Breast epithelium (tissue), 4 donors: Measurements from ENCODE around the gene PITPNM3. TPM values are rescaled to one million over a fixed set of nuclear protein-coding genes. Genes with fewer than 3 reads are reported as not detected.

Source experiments
- DNase-seq, 2 donors: peaks; one replicate each; pipeline ENCODE4 v3.0.0-alpha.2; 2019; ENCODE audit warnings: low spot score in 2 of 2
- H3K27ac ChIP-seq, 2 donors: fragments of 200-600 bp; sonication (generic) in 1 of 2; one replicate each; pipeline ENCODE4 v1.5.1; 2016 to 2019; ENCODE audit warnings: mild to moderate bottlenecking in 1 of 2
- H3K27me3 ChIP-seq, 2 donors: fragments of 200-600 bp; sonication (generic) in 1 of 2; one replicate each; pipeline versions ENCODE4 v1.5.1 to v1.6.0; 2017 to 2019; ENCODE audit warnings: control low read depth in 1 of 2, mild to moderate bottlenecking in 1 of 2
- H3K36me3 ChIP-seq: fragments of 200-600 bp; one replicate; pipeline ENCODE4 v1.5.1; 2019
- H3K4me1 ChIP-seq, 2 donors: fragments of 200-600 bp; sonication (generic); one replicate each; pipeline ENCODE4 v1.5.1; 2016 to 2019; ENCODE audit warnings: control low read depth in 1 of 2
- H3K4me3 ChIP-seq, 3 donors: fragments of 200-600 bp; sonication (generic); 1 replicate in 2 of 3; 2 replicates in 1 of 3; pipeline ENCODE4 v1.5.1; 2016 to 2019; ENCODE audit warnings: mild to moderate bottlenecking in 3 of 3, moderate library complexity in 2 of 3
- H3K9me3 ChIP-seq, 2 donors: fragments of 200-600 bp; sonication (generic) in 1 of 2; one replicate each; pipeline ENCODE4 v1.5.1; 2016 to 2019; ENCODE audit warnings: control low read depth in 1 of 2
- POLR2A ChIP-seq: fragments of 450-650 bp; IDR thresholded peaks from one replicate; pipeline ENCODE4 v1.6.1; 2016; ENCODE audit warnings: antibody characterized with exemption, mild to moderate bottlenecking, moderate library complexity
- POLR2AphosphoS5 ChIP-seq, 3 donors: sonication (generic); formaldehyde crosslinking; IDR thresholded peaks; one replicate each; pipeline ENCODE4 v1.6.1; 2017; ENCODE audit warnings: antibody characterized with exemption in 3 of 3
- intact Hi-C: fragments of 100-400 bp; cut with DNase I; formaldehyde crosslinking; loops from one replicate; pipeline ENCODE4 v1.15.1; 2023; ENCODE audit warnings: low total_unique reads
- total RNA-seq, 3 donors: library from RNA; depleted of rRNA; stranded (reverse); fragments of >200 nt; gene quantifications; one replicate each; pipeline ENCODE4 v1.1.0, GENCODE V29; 2016
- TF ChIP-seq, protein P1 (sequence below), 3 donors: fragments of 450-650 bp; IDR thresholded peaks; one replicate each; pipeline ENCODE4 v1.5.1; 2016 to 2017; ENCODE audit warnings: antibody characterized with exemption in 3 of 3, mild to moderate bottlenecking in 3 of 3, moderate library complexity in 3 of 3

PITPNM3 gene
- total RNA-seq, 3 donors from 2014 or later: 1.6 to 1.8 (median 1.6) TPM

- Histone ChIP-seq H3K27ac (no peak overlapping the region), H3K9me3 (no peaks in the 10 kb centered on the region), H3K4me3 (no peak overlapping the region), H3K4me1 (no peaks in the 10 kb centered on the region), H3K27me3 (no peaks in the 10 kb centered on the region), H3K36me3 (no peaks in the 10 kb centered on the region)
- no peak for TF ChIP-seq POLR2A
- TF ChIP-seq, protein P1, sequence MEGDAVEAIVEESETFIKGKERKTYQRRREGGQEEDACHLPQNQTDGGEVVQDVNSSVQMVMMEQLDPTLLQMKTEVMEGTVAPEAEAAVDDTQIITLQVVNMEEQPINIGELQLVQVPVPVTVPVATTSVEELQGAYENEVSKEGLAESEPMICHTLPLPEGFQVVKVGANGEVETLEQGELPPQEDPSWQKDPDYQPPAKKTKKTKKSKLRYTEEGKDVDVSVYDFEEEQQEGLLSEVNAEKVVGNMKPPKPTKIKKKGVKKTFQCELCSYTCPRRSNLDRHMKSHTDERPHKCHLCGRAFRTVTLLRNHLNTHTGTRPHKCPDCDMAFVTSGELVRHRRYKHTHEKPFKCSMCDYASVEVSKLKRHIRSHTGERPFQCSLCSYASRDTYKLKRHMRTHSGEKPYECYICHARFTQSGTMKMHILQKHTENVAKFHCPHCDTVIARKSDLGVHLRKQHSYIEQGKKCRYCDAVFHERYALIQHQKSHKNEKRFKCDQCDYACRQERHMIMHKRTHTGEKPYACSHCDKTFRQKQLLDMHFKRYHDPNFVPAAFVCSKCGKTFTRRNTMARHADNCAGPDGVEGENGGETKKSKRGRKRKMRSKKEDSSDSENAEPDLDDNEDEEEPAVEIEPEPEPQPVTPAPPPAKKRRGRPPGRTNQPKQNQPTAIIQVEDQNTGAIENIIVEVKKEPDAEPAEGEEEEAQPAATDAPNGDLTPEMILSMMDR (IDR thresholded peaks at IDR 0.05): no peak
- no peak for TF ChIP-seq POLR2AphosphoS5 (IDR thresholded peaks at IDR 0.05)
- intact Hi-C loops: no loop called here
- DNase-seq: no peak
These were observed 48.8 kb downstream of the PITPNM3 start for GRCh38 chr17:6507535-6507934.

DNA sequence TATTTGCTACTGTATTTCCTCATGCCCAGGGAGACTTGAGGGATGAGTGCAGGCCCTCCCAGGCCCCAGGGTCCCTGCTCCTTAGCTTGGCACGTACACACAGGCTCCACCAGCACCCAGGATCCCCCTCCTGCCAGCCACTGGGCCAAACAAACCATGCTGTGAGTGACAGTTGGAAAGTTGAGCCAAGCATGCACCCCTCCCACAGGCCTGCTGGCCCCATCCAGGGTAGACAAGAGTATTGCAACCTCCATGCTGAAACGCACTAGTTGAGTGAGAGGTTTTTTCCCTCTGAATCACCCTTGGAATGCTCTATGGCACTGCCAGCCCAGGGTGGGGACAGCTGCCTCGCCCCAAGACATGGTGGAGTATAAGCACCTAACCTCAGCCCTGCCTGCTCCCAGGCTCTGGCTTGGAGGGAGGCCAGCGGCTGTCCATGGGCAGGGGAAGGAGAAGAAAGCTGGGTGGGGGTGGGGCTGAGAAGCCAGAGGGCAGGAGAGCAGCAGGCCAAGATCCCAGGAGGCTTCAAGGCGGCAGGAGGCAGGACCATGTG is 49.6 kb downstream of the PITPNM3 start:
- Histone ChIP-seq H3K4me1 (no peaks in the 10 kb centered on the region), H3K4me3 (no peak overlapping the region), H3K27ac (no peak overlapping the region), H3K27me3 (no peaks in the 10 kb centered on the region), H3K9me3 (no peaks in the 10 kb centered on the region), H3K36me3 (no peaks in the 10 kb centered on the region)
- intact Hi-C loops: no loop called here
- DNase-seq: no peak
- TF ChIP-seq POLR2A (no peak), POLR2AphosphoS5 (IDR thresholded peaks at IDR 0.05) (no peak)
- TF ChIP-seq, protein P1 (IDR thresholded peaks at IDR 0.05): no peak

- Histone ChIP-seq H3K9me3 (no peaks in the 10 kb centered on the region), H3K4me3 (no peak overlapping the region), H3K4me1 (no peaks in the 10 kb centered on the region), H3K27me3 (no peaks in the 10 kb centered on the region), H3K27ac (no peak overlapping the region), H3K36me3 (no peaks in the 10 kb centered on the region)
- DNase-seq: no peak
- intact Hi-C loops: no loop called here
- TF ChIP-seq, protein P1 (IDR thresholded peaks at IDR 0.05): no peak
- TF ChIP-seq POLR2AphosphoS5 (IDR thresholded peaks at IDR 0.05) (no peak), POLR2A (no peak)
These were observed 50.8 kb downstream of the PITPNM3 start for GRCh38 chr17:6505425-6506142.

DNA sequence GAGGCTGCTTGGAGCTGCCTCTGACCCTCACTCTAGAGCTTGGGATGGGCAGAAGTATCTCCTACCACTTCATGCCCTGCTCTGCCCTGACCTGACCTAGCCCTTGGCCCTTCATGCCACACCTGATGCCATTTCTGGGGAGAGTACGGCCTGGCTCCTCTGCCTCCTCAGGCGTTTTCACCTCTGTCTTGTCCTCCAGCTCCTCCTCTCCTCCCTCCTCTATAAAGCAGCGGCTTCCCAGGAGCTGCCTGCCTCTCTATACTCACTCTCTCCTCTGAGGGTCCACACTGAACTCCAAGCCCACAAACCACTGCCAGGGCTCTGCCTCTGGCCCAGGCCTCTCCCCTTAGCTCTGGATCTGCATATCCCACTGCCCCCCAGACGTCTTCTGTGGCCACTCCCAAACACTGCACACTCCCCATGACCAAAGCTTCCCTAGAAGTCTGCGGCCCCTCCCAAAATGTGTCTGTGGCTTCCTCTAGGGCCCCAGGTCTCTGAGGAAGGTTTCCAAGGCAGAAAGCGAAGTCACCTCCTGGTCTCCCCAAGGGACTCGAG is 52.6 kb downstream of the PITPNM3 start:
- Histone ChIP-seq H3K4me3 (no peak overlapping the region), H3K27me3 (no peaks in the 10 kb centered on the region), H3K36me3 (no peaks in the 10 kb centered on the region), H3K27ac (no peak overlapping the region), H3K4me1 (no peaks in the 10 kb centered on the region), H3K9me3 (no peaks in the 10 kb centered on the region)
- intact Hi-C loops: no loop called here
- DNase-seq: no peak
- TF ChIP-seq POLR2AphosphoS5 (IDR thresholded peaks at IDR 0.05) (no peak), POLR2A (no peak)
- TF ChIP-seq, protein P1 (IDR thresholded peaks at IDR 0.05): no peak

GRCh38 chr17:6502871-6503509 is 53.4 kb downstream of the PITPNM3 start:
- intact Hi-C loops: no loop called here
- no peaks in the 10 kb centered on the region for H3K9me3 ChIP-seq
- TF ChIP-seq POLR2AphosphoS5 (IDR thresholded peaks at IDR 0.05) (no peak), POLR2A (no peak)
- TF ChIP-seq, protein P1 (IDR thresholded peaks at IDR 0.05): no peak
- H3K27me3 ChIP-seq: no peaks in the 10 kb centered on the region
- no peaks in the 10 kb centered on the region for H3K4me1 ChIP-seq
- no peak overlapping the region for H3K4me3 ChIP-seq
- H3K36me3 ChIP-seq: no peaks in the 10 kb centered on the region
- no peak for DNase-seq
- no peak overlapping the region for H3K27ac ChIP-seq
